ENCODE measurements around the gene PCBD2. TPM values are rescaled to one million over a fixed set of nuclear protein-coding genes. Genes with fewer than 3 reads are reported as not detected.

The PCBD2 gene
- total RNA-seq: 2.8 and 4.7 TPM in 2 replicates

GRCh38 chr5:134904610-134905245, at the start of gene PCBD2:
TSS of gene PCBD2 (plus strand) at chr5:134905131. CDS start at chr5:134905140, 9 bp downstream.

GRCh38 chr5:134873987-134874830, 30.7 kb upstream of the PCBD2 start, which contains the start of gene TXNDC15:
TSS of gene TXNDC15 (plus strand) at chr5:134874371. CDS start at chr5:134874428, 57 bp downstream.

GRCh38 chr5:134967607-134968006, 62.7 kb downstream of the PCBD2 start, which contains the start of gene CATSPER3:
TSS of gene CATSPER3 (plus strand) at chr5:134967907. CDS start at chr5:134967992, 85 bp downstream.

Other genes starting within 250 kb of the PCBD2 start
- 25.9 and 32.4 TPM in 2 replicates for gene CAMLG, start 166.6 kb upstream of the PCBD2 start, total RNA-seq
- 13.0 and 26.5 TPM in 2 replicates for gene DDX46, start 146.4 kb upstream of the PCBD2 start, total RNA-seq
- 30.3 and 63.4 TPM in 2 replicates for gene C5orf24, start 59.2 kb upstream of the PCBD2 start, total RNA-seq
- 57.0 and 90.8 TPM in 2 replicates for gene TXNDC15, start 30.8 kb upstream of the PCBD2 start, total RNA-seq
- gene CATSPER3, start 62.8 kb downstream of the PCBD2 start, total RNA-seq: not detected in 2 replicates
- not detected in 2 replicates for gene PITX1, start 129.1 kb downstream of the PCBD2 start, total RNA-seq

All from bladder microvascular endothelial cell (primary cell).